NB4 (cell line): Measurements from ENCODE around the gene AP2B1.

Experiments used
- DNase-seq: peaks from one replicate; pipeline ENCODE4 v3.0.0; 2010; ENCODE audit warnings: low read depth
- H3K4me3 ChIP-seq: one replicate; pipeline ENCODE4 v1.5.1; 2011; ENCODE audit warnings: mild to moderate bottlenecking, low read depth, low read length, moderate library complexity
- CTCF ChIP-seq: IDR thresholded peaks from one replicate; pipeline ENCODE4 v1.5.1; 2012; ENCODE audit warnings: low read depth, low read length
- MAX ChIP-seq: IDR thresholded peaks from 2 replicates; pipeline ENCODE4 v1.6.1; 2011; ENCODE audit warnings: low read depth, low read length
- MYC ChIP-seq: IDR thresholded peaks from 2 replicates; pipeline ENCODE4 v1.6.1; 2011; ENCODE audit warnings: low read depth, low read length
- POLR2A ChIP-seq: IDR thresholded peaks from 2 replicates; pipeline ENCODE4 v1.6.1; 2011; ENCODE audit warnings: mild to moderate bottlenecking; ENCODE audit not compliant: insufficient read length; ENCODE audit errors: extremely low read depth

The AP2B1 gene

GRCh38 chr17:35542990-35543389 is 44.1 kb upstream of the AP2B1 start:
- no peak for TF ChIP-seq MYC
- TF ChIP-seq POLR2A, result no peak
- TF ChIP-seq MAX, result no peak
- TF ChIP-seq CTCF, result no peak
- no peak overlapping the region for H3K4me3 ChIP-seq
- no peak for DNase-seq

GRCh38 chr17:35543856-35544255 is 43.3 kb upstream of the AP2B1 start:
- no peak overlapping the region for H3K4me3 ChIP-seq
- no peak for TF ChIP-seq CTCF
- TF ChIP-seq MAX, result no peak
- TF ChIP-seq POLR2A, result no peak
- TF ChIP-seq MYC, result no peak
- DNase-seq, result no peak

- DNase-seq, result no peak
- TF ChIP-seq MAX, result no peak
- no peak overlapping the region for H3K4me3 ChIP-seq
Measured at GRCh38 chr17:35545150-35545549, 42.0 kb upstream of the AP2B1 start.

- no peak overlapping the region for H3K4me3 ChIP-seq
- no peak for DNase-seq
- TF ChIP-seq MAX (no peak), POLR2A (no peak), MYC (no peak), CTCF (no peak)
Measured at GRCh38 chr17:35546487-35546886, 40.6 kb upstream of the AP2B1 start.

GRCh38 chr17:35548208-35548810 is 38.8 kb upstream of the AP2B1 start:
- TF ChIP-seq MAX, result no peak
- no peak for TF ChIP-seq MYC
- no peak overlapping the region for H3K4me3 ChIP-seq
- DNase-seq, result no peak

- DNase-seq, result no peak
- no peak overlapping the region for H3K4me3 ChIP-seq
- no peak for TF ChIP-seq CTCF
Measured at GRCh38 chr17:35548978-35549377, 38.1 kb upstream of the AP2B1 start.

- TF ChIP-seq MAX, result no peak
- no peak for TF ChIP-seq CTCF
- TF ChIP-seq MYC, result no peak
- H3K4me3 ChIP-seq, result no peak overlapping the region
- no peak for DNase-seq
Measured at GRCh38 chr17:35553310-35553709, 33.8 kb upstream of the AP2B1 start.
